ENCODE measurements around the gene DCAF16. TPM values are rescaled to one million over a fixed set of nuclear protein-coding genes. Genes with fewer than 3 reads are reported as not detected.

DCAF16 gene
- total RNA-seq, 4 donors from 2014 or later = 5.6 to 28.2 (median 12.2) TPM

DNA sequence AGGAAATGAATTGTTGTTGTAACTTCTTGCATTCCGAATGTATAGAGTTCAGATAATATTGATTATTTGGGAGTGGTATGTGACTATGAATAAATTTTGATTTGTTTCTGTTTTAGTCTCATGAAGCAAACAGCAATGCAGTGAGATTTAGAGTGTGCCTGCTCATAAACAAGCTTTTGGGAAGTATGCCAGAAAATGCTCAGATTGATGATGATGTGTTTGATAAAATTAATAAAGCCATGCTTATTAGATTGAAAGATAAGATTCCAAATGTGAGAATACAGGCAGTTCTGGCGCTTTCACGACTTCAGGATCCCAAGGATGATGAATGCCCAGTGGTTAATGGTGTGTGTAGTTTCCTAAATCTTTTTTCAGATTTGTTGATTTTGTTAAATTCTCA lies 2.2 kb upstream of the DCAF16 start:
- TF ChIP-seq, protein P1, sequence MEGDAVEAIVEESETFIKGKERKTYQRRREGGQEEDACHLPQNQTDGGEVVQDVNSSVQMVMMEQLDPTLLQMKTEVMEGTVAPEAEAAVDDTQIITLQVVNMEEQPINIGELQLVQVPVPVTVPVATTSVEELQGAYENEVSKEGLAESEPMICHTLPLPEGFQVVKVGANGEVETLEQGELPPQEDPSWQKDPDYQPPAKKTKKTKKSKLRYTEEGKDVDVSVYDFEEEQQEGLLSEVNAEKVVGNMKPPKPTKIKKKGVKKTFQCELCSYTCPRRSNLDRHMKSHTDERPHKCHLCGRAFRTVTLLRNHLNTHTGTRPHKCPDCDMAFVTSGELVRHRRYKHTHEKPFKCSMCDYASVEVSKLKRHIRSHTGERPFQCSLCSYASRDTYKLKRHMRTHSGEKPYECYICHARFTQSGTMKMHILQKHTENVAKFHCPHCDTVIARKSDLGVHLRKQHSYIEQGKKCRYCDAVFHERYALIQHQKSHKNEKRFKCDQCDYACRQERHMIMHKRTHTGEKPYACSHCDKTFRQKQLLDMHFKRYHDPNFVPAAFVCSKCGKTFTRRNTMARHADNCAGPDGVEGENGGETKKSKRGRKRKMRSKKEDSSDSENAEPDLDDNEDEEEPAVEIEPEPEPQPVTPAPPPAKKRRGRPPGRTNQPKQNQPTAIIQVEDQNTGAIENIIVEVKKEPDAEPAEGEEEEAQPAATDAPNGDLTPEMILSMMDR (IDR thresholded peaks at IDR 0.05) = no peak
- TF ChIP-seq POLR2A (IDR thresholded peaks at IDR 0.05) = no peak
- Histone ChIP-seq H3K4me3 (no peak overlapping the region), H3K27me3 (no peaks in the 10 kb centered on the region), H3K4me1 (peaks cover 19 to 42% (median 22%) of the 10 kb centered on the region in 3 donors), H3K36me3 (no peaks in the 10 kb centered on the region), H3K27ac (no peak overlapping the region), H3K9me3 (no peaks in the 10 kb centered on the region)
- no peak for DNase-seq
- WGBS, 2 donors = 50 to 65% methylated on average over 3 of the region's 3 CpGs
- intact Hi-C loops (cut with DNase I) = no loop called here

DNA sequence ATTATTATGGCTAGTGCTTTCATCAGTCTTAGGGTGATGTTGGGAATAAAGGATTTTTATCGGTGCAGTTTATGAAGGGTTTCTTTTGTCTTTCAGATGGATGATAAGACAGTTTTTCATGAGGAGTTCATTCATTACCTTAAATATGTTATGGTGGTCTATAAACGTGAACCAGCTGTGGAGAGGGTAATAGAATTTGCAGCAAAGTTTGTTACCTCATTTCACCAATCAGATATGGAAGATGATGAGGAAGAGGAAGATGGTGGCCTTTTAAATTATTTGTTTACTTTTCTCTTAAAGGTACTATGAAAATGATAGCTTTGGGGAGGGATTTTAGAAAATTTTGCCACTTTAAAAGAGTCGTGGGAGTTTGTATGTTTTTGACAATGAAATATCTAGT lies 1.6 kb upstream of the DCAF16 start:
- TF ChIP-seq POLR2A (IDR thresholded peaks at IDR 0.05) = no peak
- TF ChIP-seq, protein P1 (IDR thresholded peaks at IDR 0.05) = no peak
- H3K4me3 ChIP-seq = no peak overlapping the region
- H3K27ac ChIP-seq = peak overlapping the region in 1 of 4 donors; percentile 100
- no peaks in the 10 kb centered on the region for H3K9me3 ChIP-seq
- intact Hi-C loops (cut with DNase I) = no loop called here
- H3K36me3 ChIP-seq = no peaks in the 10 kb centered on the region
- H3K27me3 ChIP-seq = no peaks in the 10 kb centered on the region
- peaks cover 22 to 49% (median 28%) of the 10 kb centered on the region in 3 donors for H3K4me1 ChIP-seq
- DNase-seq = no peak
- WGBS, 2 donors = 6 to 10% methylated on average over 3 of the region's 3 CpGs

DNA sequence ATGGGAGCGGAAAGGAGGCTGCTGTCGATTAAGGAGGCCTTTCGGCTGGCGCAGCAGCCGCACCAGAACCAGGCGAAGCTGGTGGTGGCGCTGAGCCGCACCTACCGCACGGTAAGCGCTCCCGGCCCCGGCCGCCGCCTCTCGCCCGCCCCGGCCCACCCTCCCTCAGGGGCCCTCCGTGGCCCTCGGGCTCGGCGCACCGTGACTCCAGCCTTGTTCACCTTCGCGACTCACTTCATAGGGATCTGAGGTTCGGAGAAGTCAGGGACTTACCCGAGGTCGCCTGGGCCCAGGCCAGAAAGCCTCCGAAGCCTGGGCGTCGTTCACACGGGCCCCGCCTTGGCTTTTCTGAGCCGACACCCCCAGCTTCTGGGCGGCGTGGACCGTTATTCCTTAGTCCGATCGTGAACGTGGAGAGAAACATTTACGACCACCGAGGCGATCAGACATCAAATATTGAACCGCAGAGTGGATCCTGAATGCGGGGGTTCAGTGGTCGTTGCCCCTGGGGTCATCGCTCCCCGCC lies 584 bp upstream of the DCAF16 start:
- WGBS, 2 donors = 0% methylated on average over 18 to 21 of the region's 48 CpGs
- H3K27me3 ChIP-seq = no peaks in the 10 kb centered on the region
- TF ChIP-seq, protein P1 (IDR thresholded peaks at IDR 0.05) = no peak
- TF ChIP-seq POLR2A (IDR thresholded peaks at IDR 0.05) = no peak
- DNase-seq = no peak
- H3K27ac ChIP-seq = peak overlapping the region; percentile 96 to 100 (median 96)
- H3K4me1 ChIP-seq = peaks cover 22 to 59% (median 31%) of the 10 kb centered on the region in 3 donors
- H3K9me3 ChIP-seq = no peaks in the 10 kb centered on the region
- H3K4me3 ChIP-seq = peak overlapping the region; percentile 62 to 96 (median 86)
- H3K36me3 ChIP-seq = no peaks in the 10 kb centered on the region
- intact Hi-C loops (cut with DNase I) = no loop called here

DNA sequence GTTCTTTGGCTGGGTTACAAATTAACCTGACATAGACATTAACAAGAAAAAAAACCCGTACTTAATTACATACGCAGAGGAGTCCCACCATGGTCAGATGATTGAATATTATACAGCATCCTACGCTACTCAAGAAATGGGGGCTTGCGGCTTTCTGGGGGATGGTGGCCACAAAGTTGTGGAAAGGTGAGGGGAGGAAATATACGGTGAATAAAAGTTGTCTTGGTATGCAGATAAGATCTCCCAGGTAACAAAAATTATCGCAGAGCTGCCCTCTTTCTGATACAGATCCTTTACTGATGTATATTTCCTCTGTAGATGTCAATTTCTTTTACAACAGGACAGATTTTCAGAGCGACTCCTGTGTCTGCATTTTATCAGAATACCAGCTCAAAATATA lies 890 bp downstream of the DCAF16 start:
- intact Hi-C loops (cut with DNase I) = loop anchor here (10.0 kb wide), 1 partner anchor 785 kb away; no protein-coding TSS in a partner anchor
- Histone ChIP-seq H3K9me3 (no peaks in the 10 kb centered on the region), H3K27ac (peak overlapping the region; percentile 96 to 100 (median 96)), H3K27me3 (no peaks in the 10 kb centered on the region), H3K4me1 (peaks cover 22 to 65% (median 31%) of the 10 kb centered on the region in 3 donors), H3K4me3 (peak overlapping the region; percentile 62 to 96 (median 86)), H3K36me3 (peaks cover 0 to 4% (median 0%) of the 10 kb centered on the region in 3 donors)
- 1% methylated on average over 7 of the region's 7 CpGs for WGBS, 2 donors
- no peak for TF ChIP-seq POLR2A (IDR thresholded peaks at IDR 0.05)
- TF ChIP-seq, protein P1 (IDR thresholded peaks at IDR 0.05) = no peak
- no peak for DNase-seq

GRCh38 chr4:17807446-17807845 lies 3.1 kb downstream of the DCAF16 start:
- Histone ChIP-seq H3K36me3 (peaks cover 10 to 26% (median 15%) of the 10 kb centered on the region in 3 donors), H3K4me3 (peak overlapping the region in 3 of 4 donors; percentile 10 to 82 (median 24)), H3K27me3 (no peaks in the 10 kb centered on the region), H3K9me3 (no peaks in the 10 kb centered on the region), H3K27ac (peak overlapping the region in 1 of 4 donors; percentile 46), H3K4me1 (peaks cover 22 to 60% (median 31%) of the 10 kb centered on the region in 3 donors)
- intact Hi-C loops (cut with DNase I) = loop anchor here (10.0 kb wide), 1 partner anchor 787 kb away; no protein-coding TSS in a partner anchor
- no peak for TF ChIP-seq POLR2A (IDR thresholded peaks at IDR 0.05)
- TF ChIP-seq, protein P1 (IDR thresholded peaks at IDR 0.05) = no peak
- no peak for DNase-seq
- 33 to 45% methylated on average over 6 of the region's 6 CpGs for WGBS, 2 donors
